Embryonic facial prominence (tissue), 1 donor: ENCODE data around the gene IL22.

Experiments used
- DNase-seq: peaks from one replicate; pipeline ENCODE4 v3.0.0-alpha.2; 2016; ENCODE audit errors: extremely low spot score

IL22 gene

GRCh38 chr12:68264158-68264855 is 10.9 kb upstream of the IL22 start:
- DNase-seq, result no peak

GRCh38 chr12:68263366-68263765 is 10.0 kb upstream of the IL22 start:
- no peak for DNase-seq

GRCh38 chr12:68261896-68262295 is 8.5 kb upstream of the IL22 start:
- DNase-seq, result no peak

GRCh38 chr12:68260153-68260552 is 6.7 kb upstream of the IL22 start:
- DNase-seq, result no peak

- DNase-seq, result no peak
Measured at GRCh38 chr12:68259318-68259940, 6.0 kb upstream of the IL22 start.

GRCh38 chr12:68252077-68252476 is 1.3 kb downstream of the IL22 start:
- DNase-seq, result no peak

GRCh38 chr12:68250454-68250853 is 3.0 kb downstream of the IL22 start:
- DNase-seq, result no peak

GRCh38 chr12:68247785-68248184 is 5.6 kb downstream of the IL22 start:
- DNase-seq, result no peak

- DNase-seq, result no peak
Measured at GRCh38 chr12:68246350-68246749, 7.1 kb downstream of the IL22 start.

- no peak for DNase-seq
Measured at GRCh38 chr12:68245180-68246021, 8.0 kb downstream of the IL22 start.

GRCh38 chr12:68242777-68243176 is 10.6 kb downstream of the IL22 start:
- no peak for DNase-seq

GRCh38 chr12:68240975-68241374 is 12.4 kb downstream of the IL22 start:
- DNase-seq, result no peak

GRCh38 chr12:68240079-68240478 is 13.3 kb downstream of the IL22 start:
- DNase-seq, result no peak

- DNase-seq, result no peak
Measured at GRCh38 chr12:68239309-68239982, 14.0 kb downstream of the IL22 start.

GRCh38 chr12:68237619-68238018 is 15.8 kb downstream of the IL22 start:
- no peak for DNase-seq

- no peak for DNase-seq
Measured at GRCh38 chr12:68237078-68237477, 16.3 kb downstream of the IL22 start.

GRCh38 chr12:68236421-68237059 is 16.9 kb downstream of the IL22 start:
- DNase-seq, result no peak

- no peak for DNase-seq
Measured at GRCh38 chr12:68235576-68235975, 17.8 kb downstream of the IL22 start.

- DNase-seq, result no peak
Measured at GRCh38 chr12:68234140-68234539, 19.3 kb downstream of the IL22 start.

GRCh38 chr12:68233498-68233897 is 19.9 kb downstream of the IL22 start:
- DNase-seq, result no peak

- DNase-seq, result no peak
Measured at GRCh38 chr12:68231691-68232090, 21.7 kb downstream of the IL22 start.

- no peak for DNase-seq
Measured at GRCh38 chr12:68231229-68231628, 22.2 kb downstream of the IL22 start.
